OCI-LY7 (cell line): ENCODE measurements around the gene TBX15. TPM values are rescaled to one million over a fixed set of nuclear protein-coding genes. Genes with fewer than 3 reads are reported as not detected.

Experiments used
- BruUV-seq: library from RNA; stranded (reverse); fragments of 400-500 nt; replicated peaks from 2 replicates; lab custom pipeline; 2021; lab: Mats Ljungman, UMichigan
- CTCF ChIA-PET: fragments of 300-600 bp; sonication (Branson Sonifier 250); formaldehyde crosslinking; loops from one replicate; lab custom pipeline; 2022; ENCODE audit warnings: antibody characterized with exemption; ENCODE audit not compliant: unreplicated experiment; lab: Charles Lee
- POLR2A ChIA-PET: fragments of 300-600 bp; sonication (Branson Sonifier 250); formaldehyde crosslinking; loops from one replicate; lab custom pipeline; 2022; ENCODE audit warnings: antibody characterized with exemption; lab: Charles Lee
- DNase-seq: peaks from one replicate; pipeline ENCODE4 v3.0.0-alpha.2; 2015; ENCODE audit warnings: low spot score
- H2AFZ ChIP-seq: fragments of 200-600 bp; sonication (generic), shearing (Covaris generic); 2 replicates; pipeline ENCODE4 v1.6.1; 2014; ENCODE audit warnings: mild to moderate bottlenecking, antibody characterized with exemption, low read length, moderate library complexity
- H3K27ac ChIP-seq: fragments of 200-600 bp; sonication (generic); 2 replicates; pipeline ENCODE4 v1.5.1; 2014; ENCODE audit warnings: mixed run types, low read depth, mild to moderate bottlenecking, moderate library complexity, low read length, inconsistent platforms; ENCODE audit not compliant: poor library complexity, severe bottlenecking
- H3K36me3 ChIP-seq: fragments of 200-600 bp; sonication (generic); 2 replicates; pipeline ENCODE4 v1.6.1; 2014; ENCODE audit warnings: mild to moderate bottlenecking, antibody characterized with exemption, low read length, moderate library complexity, mixed read lengths; ENCODE audit not compliant: insufficient read depth
- H3K4me1 ChIP-seq: fragments of 200-600 bp; sonication (generic); 2 replicates; pipeline ENCODE4 v1.5.1; 2014; ENCODE audit warnings: mild to moderate bottlenecking, low read length; ENCODE audit not compliant: insufficient read depth, poor library complexity, severe bottlenecking
- H3K4me2 ChIP-seq: fragments of 200-600 bp; sonication (generic); 2 replicates; pipeline ENCODE4 v1.6.1; 2014; ENCODE audit warnings: mild to moderate bottlenecking, low read length
- H3K4me3 ChIP-seq: fragments of 200-600 bp; sonication (generic); 2 replicates; pipeline ENCODE4 v1.5.1; 2014; ENCODE audit warnings: mild to moderate bottlenecking, low read depth, low read length; ENCODE audit not compliant: poor library complexity, severe bottlenecking
- H3K79me2 ChIP-seq: fragments of 200-600 bp; sonication (generic); 2 replicates; pipeline ENCODE4 v1.6.1; 2016; ENCODE audit warnings: low read depth, mild to moderate bottlenecking, low read length, moderate library complexity, mixed read lengths; ENCODE audit not compliant: insufficient read depth
- H3K9me2 ChIP-seq: fragments of 200-600 bp; sonication (generic); 2 replicates; pipeline ENCODE4 v1.6.1; 2016; ENCODE audit warnings: mild to moderate bottlenecking, low read length, mixed read lengths; ENCODE audit not compliant: insufficient read depth
- H3K9me3 ChIP-seq: fragments of 200-600 bp; sonication (generic); 2 replicates; pipeline ENCODE4 v1.6.1; 2014; ENCODE audit warnings: mild to moderate bottlenecking, mixed run types, low read length, mixed read lengths
- H4K20me1 ChIP-seq: fragments of 200-600 bp; sonication (generic); 2 replicates; pipeline ENCODE4 v1.6.1; 2014; ENCODE audit warnings: mild to moderate bottlenecking, antibody characterized with exemption, low read length, moderate library complexity, mixed read lengths; ENCODE audit not compliant: insufficient read depth
- CTCF ChIP-seq: fragments of 200-600 bp; sonication (generic); conservative IDR thresholded peaks from 2 replicates; pipeline ENCODE4 v1.5.1; 2014; ENCODE audit warnings: mild to moderate bottlenecking, antibody characterized with exemption, low read length, moderate library complexity, mixed read lengths
- EZH2phosphoT487 ChIP-seq: fragments of 200-600 bp; sonication (generic); IDR thresholded peaks from 2 replicates; pipeline ENCODE4 v1.6.1; 2018; ENCODE audit warnings: low read depth, borderline replicate concordance, mild to moderate bottlenecking, mixed run types, antibody characterized with exemption, low read length, moderate library complexity, mixed read lengths
- intact Hi-C: fragments of 100-400 bp; cut with micrococcal nuclease; formaldehyde crosslinking; loops from one replicate; pipeline ENCODE4 v1.10.0; 2022; ENCODE audit not compliant: unreplicated experiment
- total RNA-seq, 2 experiments: library from RNA; depleted of rRNA in 1 of 2; stranded (reverse); fragments of >200 nt in 1 of 2; shearing (Covaris generic) in 1 of 2; gene quantifications; 2 replicates each; pipeline ENCODE4 v1.2.3, GENCODE V29; 2014 to 2022

TBX15 gene
- total RNA-seq, 2 experiments from 2014 or later: 0.22 TPM; not detected in 1

- Histone ChIP-seq H3K36me3 (no peaks in the 10 kb centered on the region), H2AFZ (no peak overlapping the region), H3K4me1 (no peaks in the 10 kb centered on the region), H3K9me2 (no peaks in the 10 kb centered on the region), H3K9me3 (no peaks in the 10 kb centered on the region), H3K27ac (no peak overlapping the region), H3K79me2 (no peaks in the 10 kb centered on the region), H4K20me1 (no peaks in the 10 kb centered on the region), H3K4me3 (no peak overlapping the region), H3K4me2 (no peak overlapping the region)
- no TSS peak for BruUV-seq
- POLR2A ChIA-PET: interaction anchor here (0.8 kb wide), 1 partner anchor 275 kb away, joined by 6 read pairs; no protein-coding TSS in a partner anchor
- peak; percentile 86 for TF ChIP-seq CTCF
- TF ChIP-seq EZH2phosphoT487: no peak
- intact Hi-C loops: loop anchor here (5.0 kb wide), 1 partner anchor 856 kb away; no protein-coding TSS in a partner anchor
- CTCF ChIA-PET: interaction anchor here (0.5 kb wide), 1 partner anchor 72 kb away, joined by 3 read pairs; no protein-coding TSS in a partner anchor
- peak; percentile 52 for DNase-seq
These were observed 20.6 kb upstream of the TBX15 start for GRCh38 chr1:119008483-119009311.

- TF ChIP-seq EZH2phosphoT487 (no peak), CTCF (no peak)
- BruUV-seq: no TSS peak
- Histone ChIP-seq H3K9me2 (no peaks in the 10 kb centered on the region), H3K4me2 (no peak overlapping the region), H3K4me3 (no peak overlapping the region), H3K27ac (no peak overlapping the region), H4K20me1 (no peaks in the 10 kb centered on the region), H3K79me2 (no peaks in the 10 kb centered on the region), H2AFZ (no peak overlapping the region), H3K9me3 (no peaks in the 10 kb centered on the region), H3K4me1 (no peaks in the 10 kb centered on the region), H3K36me3 (no peaks in the 10 kb centered on the region)
- ChIA-PET POLR2A (interaction anchor here (0.8 kb wide), 1 partner anchor 275 kb away, joined by 6 read pairs; no protein-coding TSS in a partner anchor), CTCF (interaction anchor here (0.6 kb wide), 1 partner anchor 11 kb away, joined by 5 read pairs; no protein-coding TSS in a partner anchor)
- no peak for DNase-seq
- intact Hi-C loops: loop anchor here (5.0 kb wide), 1 partner anchor 856 kb away; no protein-coding TSS in a partner anchor
These were observed 19.7 kb upstream of the TBX15 start for GRCh38 chr1:119007670-119008482.
